ENCODE measurements around the gene KIRREL2. TPM values are rescaled to one million over a fixed set of nuclear protein-coding genes. Genes with fewer than 3 reads are reported as not detected.

KIRREL2 gene
- total and polyA plus RNA-seq, 2 of the 8 experiments (the other 6 are each of a cell fraction or from before 2014, with no cell fraction given): 2.4 to 4.6 TPM

- TF ChIP-seq RBBP5 (IDR thresholded peaks at IDR 0.05; ENCODE audit: borderline replicate concordance, low read depth, low read length) (no peak), CEBPB (IDR thresholded peaks at IDR 0.05; ENCODE audit: low read depth, low read length) (no peak), RAD21 (IDR thresholded peaks at IDR 0.05 in 1 of 2, conservative IDR thresholded peaks at IDR 0.05 in 1 of 2; ENCODE audit: low read depth in 2 of 2, low read length in 2 of 2) (peak; percentile 54 to 64; a peak in 3 of 4 replicates), CHD2 (IDR thresholded peaks at IDR 0.05; ENCODE audit: low read length) (no peak), MAFK (IDR thresholded peaks at IDR 0.05; ENCODE audit: low read depth, low read length) (no peak), RFX5 (IDR thresholded peaks at IDR 0.05; ENCODE audit: borderline replicate concordance, low read depth, low read length) (no peak), CBX8 (IDR thresholded peaks at IDR 0.05; ENCODE audit: borderline replicate concordance, low read depth, low read length) (no peak), TAF1 (IDR thresholded peaks at IDR 0.05; ENCODE audit: low read depth, low read length) (0 out of 2 replicates have a peak, but pooled peaks have one; percentile 17), BACH1 (IDR thresholded peaks at IDR 0.05; ENCODE audit: low read length) (no peak), HDAC6 (IDR thresholded peaks at IDR 0.05; ENCODE audit: low read depth, low read length) (no peak), NRF1 (IDR thresholded peaks at IDR 0.05; ENCODE audit: low read depth, low read length) (no peak), EGR1 (IDR thresholded peaks at IDR 0.05; ENCODE audit: borderline replicate concordance, low read depth, low read length) (no peak), NANOG (IDR thresholded peaks at IDR 0.05; ENCODE audit: insufficient read depth, low read depth, low read length, poor library complexity, severe bottlenecking) (no peak), POLR2A (IDR thresholded peaks at IDR 0.05; ENCODE audit: control extremely low read depth in 1 of 2, low read depth in 2 of 2, low read length in 2 of 2) (peak in 1 of 2 experiments; percentile 40; a peak in 1 of 3 replicates), JUN (IDR thresholded peaks at IDR 0.05; ENCODE audit: low read depth, low read length) (no peak), PHF8 (conservative IDR thresholded peaks at IDR 0.05; ENCODE audit: low read depth, low read length) (no peak), SIN3A (conservative IDR thresholded peaks at IDR 0.05 in 1 of 2, IDR thresholded peaks at IDR 0.05 in 1 of 2; ENCODE audit: low read depth in 1 of 2, low read length in 2 of 2) (no peak), TBP (IDR thresholded peaks at IDR 0.05; ENCODE audit: low read depth, low read length) (no peak), SIX5 (IDR thresholded peaks at IDR 0.05; ENCODE audit: low read depth, low read length) (no peak), YY1 (IDR thresholded peaks at IDR 0.05; ENCODE audit: low read depth, low read length) (no peak), SP1 (IDR thresholded peaks at IDR 0.05; ENCODE audit: low read depth, low read length) (no peak), BRCA1 (IDR thresholded peaks at IDR 0.05; ENCODE audit: low read depth, low read length) (no peak)
Measured at GRCh38 chr19:35851213-35852028, 5.3 kb upstream of the KIRREL2 start (continued).

All from H1 (cell line).